Measurements from ENCODE around the gene GLI1. TPM values are rescaled to one million over a fixed set of nuclear protein-coding genes. Genes with fewer than 3 reads are reported as not detected.

Gene GLI1
- total RNA-seq, 4 donors from 2014 or later = 0.09 to 0.60 (median 0.19) TPM; not detected in 1

- DNase-seq (ENCODE audit: low spot score) (no peak), ATAC-seq (ENCODE audit: low FRiP score) (no peak)
- TF ChIP-seq CTCF (IDR thresholded peaks at IDR 0.05) = no peak
Measured at GRCh38 chr12:57483466-57483865, 23.9 kb downstream of the GLI1 start.

GRCh38 chr12:57485695-57486094, 26.1 kb downstream of the GLI1 start:
- ATAC-seq (ENCODE audit: low FRiP score) = no peak
- no peak for DNase-seq (ENCODE audit: low spot score)
- no peak for TF ChIP-seq CTCF (IDR thresholded peaks at IDR 0.05)

GRCh38 chr12:57487055-57487596, 27.5 kb downstream of the GLI1 start:
- ATAC-seq (ENCODE audit: low FRiP score) (no peak), DNase-seq (ENCODE audit: low spot score) (no peak)
- no peak for TF ChIP-seq CTCF (IDR thresholded peaks at IDR 0.05)

GRCh38 chr12:57487597-57488401, 28.2 kb downstream of the GLI1 start, which contains the start of gene MARS1:
TSS of gene MARS1 (plus strand) at chr12:57488068. CDS start at chr12:57488091, 23 bp downstream.
- TF ChIP-seq CTCF (IDR thresholded peaks at IDR 0.05) = no peak
- ATAC-seq (ENCODE audit: low FRiP score) = peak; percentile 98
- DNase-seq (ENCODE audit: low spot score) = peak; percentile 88

- TF ChIP-seq CTCF (IDR thresholded peaks at IDR 0.05) = no peak
- no peak for ATAC-seq (ENCODE audit: low FRiP score)
- no peak for DNase-seq (ENCODE audit: low spot score)
Measured at GRCh38 chr12:57488402-57489156, 29.0 kb downstream of the GLI1 start.

GRCh38 chr12:57489157-57489641, 29.6 kb downstream of the GLI1 start:
- ATAC-seq (ENCODE audit: low FRiP score) (no peak), DNase-seq (ENCODE audit: low spot score) (no peak)
- TF ChIP-seq CTCF (IDR thresholded peaks at IDR 0.05) = no peak
